Measurements from ENCODE around the gene RBM47.

- TF ChIP-seq CTCF (IDR thresholded peaks at IDR 0.05), result no peak
- no peak for TF ChIP-seq EZH2 (IDR thresholded peaks at IDR 0.05; ENCODE audit: borderline replicate concordance, insufficient read depth, low read depth, low read length, poor library complexity, severe bottlenecking)
Measured at GRCh38 chr4:40550196-40550595, 79.5 kb downstream of the RBM47 start.

Measured in B cell (primary cell).